ENCODE data around the gene LHX4.

- TF ChIP-seq CTCF (IDR thresholded peaks at IDR 0.05) (no peak), POLR2A (IDR thresholded peaks at IDR 0.05) (no peak), EP300 (IDR thresholded peaks at IDR 0.05) (no peak)
Observed at GRCh38 chr1:180208264-180208663, 21.8 kb upstream of the LHX4 start.

Data from gastroesophageal sphincter (tissue), 3 donors.